ENCODE results near the gene SDHD.
A peak's percentile ranks its signal among the peaks of the same experiment; 100 is the strongest.
"Not testable (repeated sequence)": the region's sequence is repeated elsewhere in the genome, so short reads cannot be mapped to it uniquely, and the experiment has no call there.

The SDHD gene

DNA sequence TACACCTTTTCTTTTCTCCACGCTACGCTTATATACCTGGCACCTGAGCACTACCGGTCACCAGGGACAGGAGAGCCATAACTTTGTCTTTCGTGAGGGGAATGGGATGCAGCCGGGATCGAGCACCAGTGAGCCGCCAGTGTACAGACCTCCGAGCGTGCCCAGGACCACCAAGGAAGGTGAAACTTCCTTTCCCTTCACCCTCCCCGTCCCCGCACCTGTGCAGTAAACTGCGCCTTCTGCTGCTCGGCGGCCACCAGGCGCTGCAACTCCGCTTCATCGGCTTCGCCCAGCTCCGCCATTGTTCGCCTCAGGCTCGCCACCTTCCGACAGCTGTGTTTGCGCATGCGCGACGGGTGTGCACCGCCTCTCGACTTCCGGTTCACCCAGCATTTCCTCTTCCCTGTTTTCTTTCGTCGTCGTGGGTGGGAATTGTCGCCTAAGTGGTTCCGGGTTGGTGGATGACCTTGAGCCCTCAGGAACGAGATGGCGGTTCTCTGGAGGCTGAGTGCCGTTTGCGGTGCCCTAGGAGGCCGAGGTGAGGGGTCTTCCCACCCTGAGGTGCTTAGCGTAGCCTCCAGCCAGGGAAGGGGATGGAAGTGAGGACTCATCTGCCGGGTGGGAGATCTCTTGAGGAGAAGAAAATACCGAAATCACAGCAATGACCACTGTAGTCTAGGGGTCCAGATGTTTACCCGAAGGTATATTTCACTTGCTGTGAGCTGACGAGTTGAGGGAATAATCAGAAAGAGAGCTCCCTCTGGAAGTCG, at the start of gene SDHD, which contains the start of gene TIMM8B:
TSS of gene SDHD (plus strand) at position 452 of the 770 bp plus-strand sequence. CDS start at position 487, 35 bp downstream.
TSS of gene TIMM8B (minus strand) at position 335 of the 770 bp plus-strand sequence. CDS start at position 302, 33 bp downstream.
- peak; percentile 77 for DNase-seq (ENCODE audit: low read depth)

DNA sequence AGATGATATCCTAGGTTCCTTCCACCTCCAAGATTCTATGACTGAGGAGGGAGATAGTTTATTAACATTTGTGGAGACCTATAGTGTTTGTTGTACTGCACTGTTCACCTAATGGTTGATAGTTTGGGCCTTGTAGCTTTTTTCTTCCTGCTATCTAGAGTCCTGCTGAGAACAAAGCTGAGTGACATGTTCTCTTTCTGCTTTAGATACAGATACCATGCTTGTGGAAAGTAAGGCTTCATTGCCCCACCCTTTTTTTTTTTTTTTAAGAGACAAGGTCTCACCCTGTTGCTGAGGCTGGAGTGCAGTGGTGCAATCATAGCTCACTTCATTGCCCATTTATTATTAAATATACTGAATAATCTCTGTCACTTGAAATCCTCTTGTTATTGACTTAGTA, 49.1 kb upstream of the SDHD start:
- no peak for DNase-seq (ENCODE audit: low read depth)

DNA sequence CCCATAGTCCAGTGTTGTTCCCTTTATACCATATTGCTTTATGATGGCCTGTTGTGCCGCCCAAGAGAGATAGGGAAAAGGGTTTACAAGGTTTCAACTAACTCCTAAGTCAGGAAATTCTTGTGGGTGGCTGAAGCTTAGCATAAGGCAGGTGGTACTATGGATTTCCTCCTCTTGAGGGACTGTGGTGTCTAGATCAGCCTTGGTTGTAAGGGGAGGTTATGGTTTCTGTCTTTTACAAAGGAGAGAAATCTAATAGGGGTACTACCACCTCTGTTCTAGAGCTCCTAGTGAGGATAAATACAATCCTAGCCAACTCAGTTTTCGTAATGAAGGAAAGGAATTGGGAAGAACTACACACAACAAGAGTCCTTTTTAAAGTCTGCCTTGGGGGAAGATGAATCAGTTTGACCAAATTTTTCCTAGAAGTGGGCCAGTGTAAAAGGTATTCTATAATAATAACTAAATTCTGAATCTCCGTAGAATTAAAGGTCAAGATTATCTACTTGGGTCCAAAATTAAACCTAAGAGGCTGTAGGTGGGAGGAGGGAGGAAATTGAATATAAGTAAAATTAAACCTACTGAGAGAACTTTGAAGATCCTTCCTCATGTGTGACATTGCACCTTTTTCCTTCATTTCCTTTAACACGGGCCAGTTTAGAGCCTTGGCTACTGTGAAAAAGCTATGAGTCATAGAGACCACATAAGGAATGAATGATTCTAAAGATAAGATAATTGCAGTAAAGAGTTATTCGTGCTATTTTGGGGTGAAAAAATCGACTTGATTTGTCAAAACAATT, 44.3 kb upstream of the SDHD start:
- DNase-seq (ENCODE audit: low read depth): no peak

DNA sequence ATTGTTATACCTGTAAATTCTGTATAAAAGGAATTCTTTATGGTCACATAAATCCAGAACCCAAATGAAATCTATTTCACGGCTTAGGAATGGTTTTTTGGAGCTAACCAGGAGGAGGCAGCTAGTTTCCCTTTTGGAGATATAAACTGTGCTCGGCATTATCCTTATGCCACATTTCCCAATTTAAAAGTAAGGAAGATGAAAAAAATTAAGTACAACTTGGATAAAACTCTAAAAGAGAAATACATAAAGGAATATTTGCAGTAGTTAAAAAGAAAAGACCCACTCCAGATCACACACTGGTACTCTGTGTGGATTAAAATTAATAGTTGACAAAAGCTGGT, 43.7 kb upstream of the SDHD start:
- no peak for DNase-seq (ENCODE audit: low read depth)

DNA sequence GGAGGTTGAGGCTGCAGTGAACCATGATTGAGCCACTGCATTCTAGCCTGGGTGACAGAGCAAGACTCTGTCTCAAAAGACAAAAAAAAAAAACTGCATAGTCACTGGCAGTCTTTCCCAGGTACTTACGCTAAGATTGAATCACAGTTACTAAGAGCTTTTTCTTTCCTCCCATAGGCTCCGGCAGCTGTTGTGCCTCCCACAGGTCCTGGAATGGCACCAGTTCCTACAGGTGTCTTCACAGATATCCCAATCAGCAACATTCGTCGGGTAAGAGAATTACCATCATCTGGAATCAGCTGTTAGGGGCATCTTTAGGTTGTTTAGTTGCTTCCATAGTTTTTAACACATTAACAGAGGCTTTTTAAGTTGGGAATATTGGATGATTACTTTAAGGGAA, 41.7 kb upstream of the SDHD start:
- DNase-seq (ENCODE audit: low read depth): no peak

DNA sequence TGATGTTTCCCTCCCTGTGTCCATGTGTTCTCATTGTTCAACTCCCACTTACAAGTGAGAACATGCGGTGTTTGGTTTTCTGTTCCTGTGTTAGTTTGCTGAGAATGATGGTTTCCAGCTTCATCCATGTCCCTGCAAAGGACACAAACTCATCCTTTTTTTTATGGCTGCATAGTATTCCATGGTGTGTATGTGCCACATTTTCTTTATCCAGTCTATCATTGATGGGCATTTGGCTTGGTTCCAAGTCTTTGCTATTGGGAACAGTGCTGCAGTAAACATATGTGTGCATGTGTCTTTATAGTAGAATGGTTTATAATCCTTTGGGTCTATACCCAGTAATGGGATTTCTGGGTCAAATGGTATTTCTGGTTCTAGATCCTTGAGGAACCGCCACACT, 40.0 kb upstream of the SDHD start:
- not testable (repeated sequence) for DNase-seq (ENCODE audit: low read depth)

DNA sequence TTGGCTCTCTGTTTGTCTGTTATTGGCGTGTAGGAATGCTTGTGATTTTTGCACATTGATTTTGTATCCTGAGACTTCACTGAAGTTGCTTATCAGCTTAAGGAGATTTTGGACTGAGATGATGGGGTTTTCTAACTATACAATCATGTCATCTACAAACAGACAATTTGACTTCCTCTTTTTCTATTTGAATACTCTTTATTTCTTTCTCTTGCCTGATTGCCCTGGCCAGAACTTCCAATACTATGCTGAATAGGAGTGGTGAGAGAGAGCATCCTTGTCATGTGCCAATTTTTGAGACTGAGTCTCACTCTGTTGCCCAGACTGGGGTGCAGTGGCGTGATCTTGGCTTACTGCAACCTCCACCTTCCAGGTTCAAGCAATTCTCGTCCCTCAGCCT, 38.4 kb upstream of the SDHD start:
- not testable (repeated sequence) for DNase-seq (ENCODE audit: low read depth)

DNA sequence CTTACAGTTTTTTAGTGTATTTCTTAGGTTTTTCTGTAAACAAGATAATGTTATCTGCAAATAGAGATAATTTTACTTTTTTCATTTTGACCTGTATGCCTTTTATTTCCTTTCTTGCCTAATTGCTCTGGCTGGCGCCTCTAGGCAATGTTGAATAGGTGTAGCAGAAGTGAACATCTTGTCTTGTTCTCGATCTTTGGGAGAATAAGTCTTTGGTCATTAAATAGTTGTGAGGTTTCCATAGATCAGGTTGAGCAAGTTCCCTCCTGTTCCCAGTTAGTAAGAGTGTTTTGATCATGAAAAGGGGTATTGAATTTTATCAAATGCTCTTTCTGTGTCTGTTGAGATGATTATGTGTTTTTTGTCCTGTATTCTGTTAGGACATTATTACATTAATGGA, 36.9 kb upstream of the SDHD start:
- DNase-seq (ENCODE audit: low read depth): no peak

DNA sequence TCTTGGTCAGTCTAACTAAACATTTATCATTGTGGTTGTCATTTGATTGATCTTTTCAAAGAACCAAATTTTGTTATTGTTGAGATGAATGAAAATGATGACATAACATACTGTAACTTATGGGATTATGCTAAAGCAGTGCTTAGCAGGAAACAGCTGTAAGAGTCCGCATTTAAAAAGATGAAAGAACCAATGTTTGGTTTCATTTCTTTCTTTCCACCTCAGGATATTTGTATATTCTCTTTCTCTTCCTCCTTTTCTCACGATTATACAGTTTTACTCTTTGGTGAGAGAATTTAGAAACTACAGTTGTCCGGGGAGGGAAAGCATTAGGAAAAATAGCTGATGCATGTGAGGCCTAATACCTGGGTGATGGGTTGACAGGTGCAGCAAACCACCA, 36.0 kb upstream of the SDHD start:
- DNase-seq (ENCODE audit: low read depth): no peak

DNA sequence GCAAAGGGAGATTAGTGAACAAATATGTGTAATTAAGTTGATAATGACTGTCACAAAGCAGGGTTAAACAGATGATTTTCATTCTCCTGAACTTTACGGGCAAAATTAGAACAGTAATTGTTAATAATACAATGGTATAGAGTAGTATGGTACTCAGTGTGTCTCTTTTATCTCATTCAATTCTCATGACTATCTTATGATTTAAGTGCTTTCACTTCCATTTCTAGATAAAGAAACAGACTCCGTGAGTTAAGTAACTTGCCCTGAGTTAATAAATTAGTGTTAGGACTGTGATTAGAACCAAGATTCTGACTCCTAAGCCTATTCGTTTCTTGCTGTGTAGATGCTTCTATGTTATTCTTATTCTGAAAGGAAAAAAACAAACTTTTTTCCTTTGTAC, 34.9 kb upstream of the SDHD start:
- DNase-seq (ENCODE audit: low read depth): no peak

DNA sequence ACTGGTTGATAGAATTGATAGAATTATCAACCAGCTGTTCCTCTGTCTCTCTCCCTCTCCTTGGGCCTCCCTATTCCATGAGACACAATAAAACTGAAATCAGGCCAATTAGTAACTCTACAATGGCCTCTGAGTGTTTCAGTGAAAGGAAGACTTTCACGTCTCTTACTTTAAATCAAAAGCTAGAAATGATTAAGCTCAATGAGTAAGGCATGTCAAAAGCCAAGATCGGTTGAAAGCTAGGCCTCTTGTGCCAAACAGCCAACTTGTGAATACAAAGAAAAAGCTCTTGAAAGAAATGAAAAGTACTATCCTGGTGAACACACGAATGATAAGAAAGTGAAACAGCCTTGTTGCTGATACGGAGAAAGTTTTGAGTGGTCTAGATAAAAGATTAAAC, 29.5 kb upstream of the SDHD start:
- no peak for DNase-seq (ENCODE audit: low read depth)

DNA sequence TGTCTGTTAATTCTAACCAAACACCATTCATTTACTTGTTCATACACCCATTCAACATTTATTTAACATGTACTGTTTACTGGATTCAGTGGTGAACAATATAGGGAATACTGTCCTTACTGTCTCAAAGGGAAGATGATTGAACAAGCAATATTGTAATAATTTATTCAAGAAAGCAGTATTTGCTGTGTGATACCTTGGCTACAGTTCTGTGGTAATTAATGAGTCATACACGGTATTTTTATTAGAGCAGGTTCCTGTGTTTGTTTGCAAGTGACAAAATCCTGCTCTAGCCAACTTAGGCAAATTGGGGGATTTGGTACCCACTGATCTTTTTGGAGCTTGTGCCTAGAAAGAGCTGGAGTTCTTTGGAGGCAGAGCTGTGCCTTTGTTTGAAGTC, 28.6 kb upstream of the SDHD start:
- no peak for DNase-seq (ENCODE audit: low read depth)

DNA sequence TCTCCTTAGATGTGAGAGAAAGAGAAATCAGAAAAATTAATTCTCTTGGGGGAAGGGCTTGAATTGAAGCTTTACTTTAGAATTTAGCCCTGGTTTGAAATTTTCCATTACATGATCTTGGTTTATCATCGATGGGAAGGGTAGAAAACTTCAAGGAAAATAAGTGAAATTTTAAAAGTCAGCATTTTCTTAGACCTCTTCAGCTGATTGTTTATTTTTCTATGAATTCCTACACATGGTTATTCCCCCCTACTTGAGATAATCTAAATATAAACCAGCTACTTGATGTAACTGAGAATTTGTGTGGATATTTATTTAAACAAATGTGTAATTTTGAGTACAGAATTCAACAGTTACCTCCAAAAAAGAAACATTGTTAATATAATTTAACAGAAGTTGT, 23.8 kb upstream of the SDHD start:
- DNase-seq (ENCODE audit: low read depth): no peak

DNA sequence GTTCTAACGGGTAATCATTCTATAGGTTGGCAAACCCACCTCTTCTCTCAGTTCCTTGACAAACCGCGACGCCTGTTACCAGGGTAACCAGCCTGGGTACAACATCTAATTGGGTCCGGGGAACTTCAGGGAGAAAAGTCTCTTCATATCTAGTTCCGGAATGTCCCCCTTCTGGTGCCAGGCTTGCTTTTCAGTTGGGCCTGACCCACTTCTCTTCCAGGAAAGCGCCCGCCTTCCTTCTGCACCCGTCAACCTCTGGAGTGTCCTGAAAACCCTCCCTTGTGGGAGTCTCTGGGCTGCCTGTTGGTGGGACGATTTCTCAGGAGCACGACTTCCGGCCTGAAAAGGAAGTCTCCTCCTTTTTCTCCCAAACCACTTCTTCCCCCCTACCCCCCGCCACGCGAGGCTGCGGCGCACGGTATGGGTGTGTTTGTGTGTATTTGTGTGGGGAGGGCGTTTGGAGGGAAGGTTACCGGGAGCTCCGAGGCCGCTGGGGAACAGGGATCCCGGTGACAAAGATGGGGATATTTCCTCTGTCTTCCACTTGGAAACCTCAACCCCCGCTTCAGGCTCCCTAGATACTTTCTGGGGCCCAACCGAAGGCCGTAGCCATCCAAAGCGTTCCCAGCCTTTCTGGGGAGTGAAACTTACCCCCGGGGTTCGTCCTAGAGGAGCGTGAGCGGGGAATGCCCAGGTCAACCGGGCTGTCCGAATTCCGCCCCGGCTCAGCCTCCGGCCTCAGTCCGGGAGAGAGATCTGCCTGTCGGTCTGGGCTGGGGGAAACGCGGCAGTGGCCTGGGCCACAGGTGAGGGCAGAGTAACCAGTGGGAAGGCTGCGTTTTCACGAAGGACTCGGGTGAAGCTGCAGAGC, 12.5 kb upstream of the SDHD start, which contains the start of the genes NKAPD1 and PIH1D2:
TSS of gene NKAPD1 (plus strand) at position 359 of the 871 bp plus-strand sequence. CDS start 1,276 bp downstream, outside the sequence.
TSS of gene PIH1D2 (minus strand) at position 77 of the 871 bp plus-strand sequence. CDS start 843 bp downstream, outside the sequence.
- peak; percentile 69 for DNase-seq (ENCODE audit: low read depth)

DNA sequence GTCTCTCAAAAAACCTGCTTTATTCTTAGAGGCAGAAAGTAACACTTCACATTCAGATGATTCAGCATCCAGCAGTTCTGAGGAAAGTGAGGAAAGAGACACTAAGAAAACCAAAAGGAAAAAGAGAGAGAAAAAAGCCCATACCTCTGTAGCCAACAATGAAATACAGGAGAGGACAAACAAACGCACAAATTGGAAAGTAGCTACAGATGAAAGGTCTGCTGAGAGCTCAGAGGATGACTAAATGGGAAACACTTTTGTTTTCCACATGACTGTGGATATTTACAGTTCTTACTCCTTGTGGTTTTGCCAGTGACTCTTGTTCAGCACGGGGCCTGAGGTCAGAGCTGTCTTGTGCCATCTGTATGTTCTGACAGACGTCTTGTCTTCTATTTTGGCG, 3.9 kb upstream of the SDHD start:
- no peak for DNase-seq (ENCODE audit: low read depth)

DNA sequence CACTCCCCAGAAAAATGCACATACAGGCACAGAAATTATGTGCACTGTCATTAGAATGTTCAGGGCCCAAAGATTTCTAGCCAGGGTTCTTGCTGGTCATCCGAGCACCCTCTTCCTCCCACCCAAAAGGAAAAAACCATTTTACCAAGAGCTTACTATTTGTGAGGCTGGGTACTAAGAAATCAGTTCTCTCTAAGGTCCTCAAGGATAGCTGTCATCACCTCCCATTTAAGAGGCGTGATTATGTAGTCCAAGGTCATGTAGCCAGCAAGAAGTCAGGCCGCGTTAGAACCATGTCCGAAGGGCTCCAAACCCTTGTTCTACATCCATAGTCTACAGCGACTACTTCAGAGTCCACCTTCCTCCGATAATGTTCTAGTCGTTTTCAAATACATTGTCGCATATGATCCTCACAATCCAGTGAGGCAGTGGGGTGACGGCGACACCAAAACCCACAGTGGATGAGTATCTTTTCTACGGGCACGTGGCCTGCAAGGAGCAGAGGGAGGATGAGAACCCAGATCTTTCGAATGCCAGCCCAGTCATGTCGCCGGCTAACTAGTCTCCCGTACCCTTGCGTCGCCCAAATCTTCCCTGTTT, 751 bp upstream of the SDHD start:
- no peak for DNase-seq (ENCODE audit: low read depth)

DNA sequence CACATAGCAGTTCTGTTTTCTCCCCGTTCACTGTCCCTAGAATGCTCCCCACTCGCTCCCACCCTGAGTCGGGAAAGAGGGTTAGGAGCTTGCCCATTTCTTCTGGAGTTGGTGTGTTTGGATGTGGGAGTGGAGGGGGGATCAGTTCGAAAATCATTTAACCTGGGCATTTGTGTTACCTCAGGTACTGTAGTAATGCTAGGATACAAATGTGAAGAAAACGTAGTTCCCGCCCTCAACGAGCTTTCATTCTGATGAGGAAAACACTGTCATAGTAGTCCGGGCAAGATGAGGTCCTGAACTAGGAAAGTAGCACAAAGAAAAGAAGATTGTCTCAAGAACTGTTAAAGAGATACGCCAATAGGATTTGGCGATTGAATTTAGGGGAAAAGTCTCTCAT, 539 bp downstream of the SDHD start:
- no peak for DNase-seq (ENCODE audit: low read depth)

DNA sequence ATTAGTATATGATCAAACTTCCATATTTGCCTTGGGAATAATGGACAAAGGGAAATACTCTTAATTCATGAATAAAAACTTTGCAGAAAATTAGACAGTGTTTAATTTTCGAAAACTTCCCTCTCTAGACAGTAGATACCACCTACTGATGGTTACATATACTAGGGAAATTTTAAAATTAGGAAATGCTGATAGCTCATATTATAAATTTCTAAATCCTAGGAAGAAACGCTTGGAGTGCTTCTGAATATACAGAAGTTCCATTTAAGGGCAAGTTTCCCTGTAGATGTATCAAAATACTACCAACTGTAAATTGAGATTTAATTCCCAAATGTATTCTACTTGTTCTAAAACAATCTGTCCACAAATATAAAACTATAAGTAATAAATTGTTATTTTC, 8.6 kb downstream of the SDHD start:
- DNase-seq (ENCODE audit: low read depth): not testable (repeated sequence)

DNA sequence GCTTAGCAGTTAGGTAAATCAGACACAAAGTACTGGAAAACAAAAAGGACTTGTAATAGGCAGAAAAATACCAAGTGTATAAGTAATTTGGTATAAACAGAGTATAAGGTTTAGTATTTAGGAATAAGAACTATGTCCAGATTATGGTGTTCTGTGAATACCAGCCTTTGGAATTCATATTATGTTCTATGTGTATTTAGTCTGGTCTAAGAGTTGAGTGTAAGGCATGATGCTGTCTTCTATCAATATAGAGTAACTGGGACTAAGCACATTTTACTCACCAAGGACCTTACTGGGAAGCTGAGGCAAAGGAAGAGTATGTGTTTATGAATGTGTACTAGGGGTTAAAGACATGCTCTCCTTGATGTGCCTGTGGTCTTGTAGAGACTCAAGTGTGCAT, 9.5 kb downstream of the SDHD start:
- DNase-seq (ENCODE audit: low read depth): no peak

DNA sequence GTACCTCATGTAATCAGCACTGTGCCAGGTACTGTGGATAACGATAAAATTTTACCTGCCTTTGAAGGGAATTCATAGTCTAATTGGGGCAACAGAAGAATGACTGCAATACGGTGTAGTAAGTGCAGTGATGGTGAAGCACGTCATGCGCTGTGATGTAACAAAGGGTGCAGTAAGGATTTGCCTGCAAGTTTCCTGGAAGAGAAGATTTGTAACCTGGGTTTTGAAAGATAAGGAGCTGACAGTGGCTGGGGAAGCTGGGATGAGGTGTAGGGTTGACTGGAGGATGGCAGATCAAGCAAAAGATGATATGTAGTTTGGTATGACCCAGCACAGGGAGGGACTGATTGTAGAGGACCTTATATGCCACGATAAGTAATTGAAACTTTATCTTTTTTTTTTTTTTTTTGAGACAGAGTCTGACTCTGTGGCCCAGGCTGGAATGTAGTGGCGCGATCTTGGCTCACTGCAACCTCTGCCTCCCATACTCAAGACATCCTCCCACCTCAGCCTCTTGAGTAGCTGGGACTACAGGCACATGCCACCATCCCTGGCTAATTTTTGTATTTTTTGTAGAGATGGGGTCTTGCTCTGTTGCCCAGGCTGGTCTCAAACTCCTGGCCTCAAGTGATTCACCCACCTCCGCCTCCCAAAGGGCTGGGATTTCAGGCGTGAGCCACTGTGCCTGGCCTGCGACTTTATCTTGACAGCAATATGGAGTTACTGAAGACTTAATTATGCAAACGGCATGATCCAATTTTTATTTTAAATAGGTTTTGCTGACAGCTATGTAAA, 11.3 kb downstream of the SDHD start:
- no peak for DNase-seq (ENCODE audit: low read depth)

DNA sequence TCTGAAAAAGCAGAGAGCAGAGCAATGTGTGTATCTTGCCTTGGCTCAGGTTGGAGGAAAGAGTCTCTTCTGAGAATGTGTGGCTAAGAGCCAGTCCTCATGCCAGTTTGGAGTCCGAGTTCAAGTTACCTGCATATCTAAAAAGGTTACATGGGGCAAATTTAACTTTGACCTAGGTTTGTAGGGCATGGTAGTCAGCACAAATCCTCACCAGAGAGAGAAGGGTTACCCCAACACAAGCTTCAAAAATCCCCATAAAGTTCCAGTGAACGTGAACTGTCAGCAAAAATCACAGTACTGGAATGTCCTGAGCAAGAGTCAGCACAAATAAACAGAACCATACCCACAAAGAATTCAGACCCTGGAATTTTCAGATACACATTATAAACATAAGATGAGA, 13.8 kb downstream of the SDHD start:
- DNase-seq (ENCODE audit: low read depth): no peak
